Brain pericyte (primary cell): ENCODE measurements around the gene LCN10.
"Not testable (repeated sequence)": the region's sequence is repeated elsewhere in the genome, so short reads cannot be mapped to it uniquely, and the experiment has no call there.

Source experiments
- DNase-seq: peaks from one replicate; pipeline ENCODE4 v3.0.0-alpha.2; 2012; ENCODE audit warnings: low read depth, low spot score

The LCN10 gene

DNA sequence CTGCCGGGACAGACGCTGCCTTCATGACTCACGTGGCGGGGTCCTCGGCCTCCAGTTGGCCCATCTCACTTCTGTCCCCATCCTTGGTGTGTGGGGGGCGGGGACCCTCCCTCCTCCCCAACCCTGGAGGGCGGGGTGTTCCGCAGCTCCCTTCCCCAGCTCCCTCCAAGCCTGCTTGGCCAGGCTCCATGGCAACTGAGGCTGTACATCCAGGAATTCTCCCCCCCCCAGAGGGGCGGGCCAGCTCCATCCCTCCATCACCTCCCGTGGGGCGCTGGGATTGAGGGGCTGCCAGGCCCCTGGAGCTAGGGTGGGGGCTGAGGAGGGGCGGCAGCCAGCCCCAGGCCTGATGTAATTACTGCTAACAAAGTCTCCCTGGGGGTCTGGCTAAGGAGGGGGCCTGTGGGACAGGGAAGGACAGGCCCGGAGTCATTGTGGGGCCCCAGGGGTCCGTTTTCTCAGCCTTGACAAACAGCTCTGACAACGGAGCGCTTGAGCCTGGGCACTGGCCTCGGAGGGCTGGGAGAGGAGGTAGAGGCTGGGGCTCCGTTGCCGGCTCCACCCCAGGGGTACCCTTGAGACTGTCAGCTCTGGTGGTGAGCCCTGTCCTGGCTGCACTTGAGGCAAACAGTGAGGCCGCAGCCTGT lies 22.4 kb downstream of the LCN10 start:
- no peak for DNase-seq

DNA sequence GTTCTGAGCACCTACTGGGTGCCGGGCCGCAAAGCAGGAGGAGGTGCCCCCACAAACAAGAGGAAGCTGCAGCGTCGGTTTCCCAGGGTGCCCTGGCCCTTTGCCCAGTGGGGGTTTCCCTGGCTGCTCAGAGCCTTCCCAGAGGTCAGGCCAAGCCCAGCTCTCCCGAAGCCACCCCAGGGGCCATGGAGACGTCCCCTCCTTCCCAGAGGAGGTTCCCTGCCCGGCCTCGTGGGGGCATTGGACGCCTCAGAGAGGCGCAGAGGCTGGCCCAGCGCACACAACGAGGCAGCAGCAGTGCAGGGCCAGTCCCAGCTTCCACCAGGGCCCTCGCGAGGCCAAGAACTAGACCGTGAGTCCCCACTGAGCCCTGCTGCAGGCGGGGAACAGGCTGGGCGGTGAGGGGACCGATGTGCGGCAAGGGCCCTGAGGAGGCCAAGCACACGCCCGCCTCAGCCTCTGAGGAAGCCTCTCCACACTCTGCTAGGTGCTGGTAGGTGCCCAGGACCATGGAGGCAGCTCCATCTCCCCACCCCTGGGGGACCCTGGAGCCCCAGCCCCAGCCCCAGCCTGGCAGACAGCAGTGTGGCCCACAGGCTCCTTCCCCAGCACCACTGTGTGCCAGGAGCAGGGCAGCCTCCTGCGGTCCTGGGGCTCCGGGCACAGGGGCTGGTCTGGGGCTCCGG lies 23.4 kb downstream of the LCN10 start:
- no peak for DNase-seq

DNA sequence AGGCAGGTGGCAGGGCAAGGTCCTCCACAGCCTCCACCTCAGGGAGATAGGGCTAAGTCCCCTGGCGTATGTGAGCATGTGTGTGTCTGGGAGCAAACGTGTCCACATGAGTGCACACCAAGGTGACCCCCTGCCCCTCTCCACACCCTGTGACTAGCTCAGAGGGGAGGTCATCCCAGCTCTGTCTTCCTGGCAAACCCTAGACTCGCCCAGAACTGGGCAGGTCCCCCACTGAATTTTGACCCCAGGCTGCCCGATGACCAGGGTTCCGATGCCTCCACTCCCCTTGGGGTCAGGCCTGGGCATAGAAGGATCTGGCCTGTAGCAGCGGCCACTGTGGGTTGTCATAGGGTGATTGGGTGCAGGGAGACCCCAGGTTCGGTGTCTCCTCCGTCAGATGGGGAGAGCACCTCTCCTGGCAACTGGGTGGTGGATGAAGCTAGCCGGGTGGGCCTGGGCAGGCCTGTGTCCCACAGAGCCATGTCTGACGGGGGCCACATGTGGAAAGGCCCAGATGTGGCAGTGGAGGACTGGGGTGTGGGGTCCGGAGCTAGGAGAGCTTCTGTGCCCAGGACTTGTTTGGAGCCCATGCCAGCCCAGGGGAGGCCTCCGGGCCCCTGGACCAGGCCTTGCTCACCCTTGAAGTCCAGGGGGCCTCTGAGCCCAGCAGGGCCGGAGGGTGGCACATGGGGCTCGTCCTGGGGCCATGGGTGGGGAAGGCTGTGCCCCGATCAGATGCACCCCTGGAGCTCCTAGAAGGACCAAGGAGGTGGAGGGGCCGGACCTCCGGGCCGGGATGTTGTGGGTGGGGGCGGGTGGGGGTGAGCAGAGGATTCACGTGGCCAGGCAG lies 24.2 kb downstream of the LCN10 start:
- DNase-seq = no peak

DNA sequence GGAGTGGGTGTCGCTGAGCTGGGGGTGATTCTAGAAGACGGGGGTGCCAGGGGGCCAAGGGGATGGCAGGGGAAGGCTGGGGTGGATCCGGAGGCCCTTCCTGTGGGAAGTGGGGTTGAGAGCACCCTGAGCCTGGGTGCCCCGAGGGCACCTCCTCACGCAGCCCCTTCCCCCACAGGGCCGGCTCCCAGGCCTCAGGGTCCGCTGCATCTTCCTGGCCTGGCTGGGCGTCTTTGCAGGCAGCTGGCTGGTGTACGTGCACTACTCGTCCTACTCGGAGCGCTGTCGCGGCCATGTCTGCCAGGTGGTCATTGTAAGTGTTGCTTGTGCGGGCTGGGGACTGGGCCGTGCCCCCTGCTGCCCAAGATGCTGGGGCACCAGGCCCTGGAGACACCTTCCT lies 25.3 kb downstream of the LCN10 start:
- no peak for DNase-seq

DNA sequence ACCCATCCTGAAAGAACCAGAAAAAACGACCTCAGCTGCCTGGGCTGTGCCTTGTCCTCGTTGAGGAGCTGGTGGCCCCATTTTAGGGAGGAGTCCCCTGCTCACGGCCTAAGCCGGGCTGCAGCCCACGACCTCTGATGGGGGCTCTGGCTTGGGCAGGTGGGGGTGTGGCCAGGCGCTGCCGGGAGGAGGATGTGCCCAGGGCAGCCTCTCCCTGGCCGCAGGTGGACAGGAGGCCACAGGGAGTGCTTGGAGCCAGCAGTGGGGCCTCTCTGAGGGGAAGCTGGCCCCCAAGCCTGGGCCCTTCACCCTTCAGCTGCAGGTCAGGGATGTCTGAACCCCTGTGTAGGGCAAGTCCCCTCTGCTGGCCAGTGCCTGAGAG lies 27.9 kb downstream of the LCN10 start:
- no peak for DNase-seq

DNA sequence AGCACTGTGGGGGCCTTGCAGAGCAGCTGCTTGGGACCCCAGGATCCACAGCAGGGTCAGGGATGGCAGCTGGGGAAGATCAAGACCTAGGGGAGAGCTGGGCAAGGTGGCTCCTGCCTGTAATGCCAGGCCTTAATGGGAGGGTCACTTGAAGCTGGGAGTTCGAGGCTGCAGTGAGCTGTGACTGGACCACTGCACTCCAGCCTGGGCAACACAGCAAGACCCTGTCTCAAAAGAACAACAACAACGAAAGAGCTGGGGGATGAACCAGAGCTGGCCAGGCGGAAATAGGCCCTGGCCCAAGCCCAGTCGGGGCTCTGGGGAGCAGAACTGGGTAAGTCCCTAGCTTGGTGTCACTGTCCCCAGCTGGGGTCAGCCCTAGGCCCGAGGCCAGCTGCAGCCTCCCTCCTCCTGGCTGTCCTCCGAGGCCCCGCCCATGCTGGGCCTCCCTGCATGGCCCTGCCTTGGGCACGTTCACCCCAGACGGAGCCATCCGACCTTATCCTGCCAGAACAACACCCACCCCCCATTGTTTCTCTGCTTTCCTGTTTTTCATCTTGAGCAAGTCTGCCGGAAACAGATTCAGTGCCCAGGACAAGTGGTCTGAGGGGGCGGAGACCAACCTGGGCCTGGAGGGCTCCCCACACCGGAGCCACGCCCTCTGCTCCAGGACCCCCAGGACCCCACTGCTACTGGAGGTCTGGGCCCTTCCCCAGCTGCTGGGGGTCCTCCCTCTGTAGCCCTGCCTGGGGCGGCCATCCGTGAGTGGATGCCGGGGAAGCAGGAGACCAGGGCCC lies 28.4 kb downstream of the LCN10 start:
- no peak for DNase-seq

DNA sequence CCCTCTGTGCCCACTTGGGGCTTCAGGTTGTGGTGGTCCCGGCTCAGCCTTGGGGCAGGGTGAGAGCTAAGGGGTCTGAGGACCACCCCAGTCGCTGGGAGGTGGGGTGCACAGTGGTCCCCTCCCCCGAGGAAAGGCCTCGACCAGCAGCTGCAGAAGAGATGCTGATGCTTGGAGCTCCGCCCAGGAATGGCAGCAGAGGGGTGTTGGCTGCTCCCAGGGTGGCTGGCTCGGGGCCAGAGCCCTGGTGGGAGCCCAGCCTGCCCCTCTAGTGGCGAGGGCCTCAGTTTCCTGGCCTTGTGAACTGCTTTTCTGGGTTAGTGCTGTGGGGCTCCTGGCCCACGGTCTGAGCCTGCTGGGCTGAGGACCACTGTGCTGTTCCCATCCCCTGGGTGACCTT lies 29.2 kb downstream of the LCN10 start:
- no peak for DNase-seq

DNA sequence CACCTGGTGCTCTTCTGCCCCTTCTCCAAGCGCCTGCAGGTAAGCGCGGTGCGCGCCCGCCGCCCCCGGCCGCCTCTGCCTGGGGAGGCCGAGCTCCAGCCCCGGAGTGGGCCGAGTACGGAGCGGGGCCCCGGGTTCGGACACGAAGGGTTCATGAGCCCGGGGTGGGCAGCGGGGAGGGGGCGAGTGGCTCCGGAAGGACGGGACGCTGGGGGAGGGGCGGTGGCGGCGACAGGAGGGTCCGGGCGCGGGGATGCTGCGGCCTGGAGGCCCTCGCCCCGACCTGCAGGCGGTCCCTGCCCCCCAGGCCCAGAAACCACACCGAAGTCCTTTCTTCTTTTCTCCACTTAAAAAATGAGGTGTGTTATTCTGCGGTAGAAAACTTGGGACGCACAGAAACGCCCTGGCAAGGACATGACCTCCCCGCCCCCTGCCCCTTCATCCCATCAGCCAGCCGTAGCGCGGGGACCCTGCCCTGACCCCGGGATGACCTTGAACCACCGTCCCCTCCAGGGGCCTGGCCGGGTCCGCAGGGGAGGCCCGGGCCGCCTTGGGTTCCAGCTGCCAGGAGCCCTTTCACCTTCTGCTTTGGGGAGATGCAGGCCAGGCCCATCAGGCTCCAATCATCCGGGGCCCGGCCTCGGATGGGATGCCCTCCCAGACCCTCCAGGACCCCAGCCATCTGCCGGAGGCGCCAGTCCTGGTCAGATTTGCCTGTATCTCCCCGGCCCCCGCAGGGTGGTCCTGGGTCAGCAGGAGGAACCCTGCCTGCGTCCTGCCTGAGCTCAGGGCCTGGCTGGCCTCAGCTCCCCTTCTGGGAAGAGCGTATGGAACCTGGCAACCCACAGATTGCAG lies 29.8 kb downstream of the LCN10 start:
- DNase-seq = no peak

DNA sequence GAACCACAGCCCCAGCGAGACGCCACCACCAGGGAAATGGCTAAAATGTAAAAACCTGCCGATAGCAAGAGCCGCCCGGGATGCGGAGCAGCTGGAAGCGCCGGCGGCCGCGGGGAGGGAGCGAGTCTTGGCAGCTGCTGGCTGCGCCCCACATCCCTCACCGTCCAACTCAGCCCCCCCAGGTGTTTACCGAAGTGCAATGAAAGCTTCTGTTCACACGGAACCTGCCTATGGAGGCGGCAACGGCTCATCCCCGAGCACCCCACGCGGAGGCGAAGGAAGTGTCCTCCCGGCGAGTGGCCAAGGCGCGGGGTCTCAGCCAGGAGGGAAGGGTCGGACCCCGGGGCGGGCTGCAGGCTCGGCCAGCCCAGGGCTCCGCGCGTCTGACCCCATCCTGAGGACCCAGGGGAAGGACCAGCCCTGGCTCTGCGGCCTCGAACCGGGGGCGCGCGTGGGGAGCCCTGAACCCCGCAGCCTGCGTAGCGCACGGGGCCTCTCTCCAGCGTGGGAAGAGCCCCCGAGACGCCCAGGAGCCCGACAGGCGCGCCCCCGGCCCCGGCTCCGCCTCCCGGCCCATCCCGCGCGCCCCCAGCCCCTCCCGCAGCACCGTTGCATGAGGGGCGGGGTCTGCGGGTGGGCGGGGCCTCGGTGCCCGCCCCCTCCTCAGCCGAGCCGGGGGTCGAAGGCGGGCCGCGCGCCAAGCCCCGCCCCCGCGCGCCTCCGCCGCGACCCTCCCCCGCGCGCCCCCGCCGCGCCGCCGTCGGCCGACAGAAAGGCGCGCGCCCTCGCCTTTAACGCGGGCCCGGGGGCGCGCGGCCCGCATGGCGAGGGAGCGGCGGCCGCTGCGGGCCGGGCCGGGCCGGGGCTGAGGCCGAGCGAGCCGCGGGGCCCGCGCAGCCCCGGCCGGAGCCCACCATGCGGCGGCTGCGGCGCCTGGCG lies 30.7 kb downstream of the LCN10 start, which contains the start of gene DIPK1B:
TSS of gene DIPK1B (plus strand) at position 822 of the 939 bp plus-strand sequence. CDS start at position 916, 94 bp downstream.
- DNase-seq = no peak

DNA sequence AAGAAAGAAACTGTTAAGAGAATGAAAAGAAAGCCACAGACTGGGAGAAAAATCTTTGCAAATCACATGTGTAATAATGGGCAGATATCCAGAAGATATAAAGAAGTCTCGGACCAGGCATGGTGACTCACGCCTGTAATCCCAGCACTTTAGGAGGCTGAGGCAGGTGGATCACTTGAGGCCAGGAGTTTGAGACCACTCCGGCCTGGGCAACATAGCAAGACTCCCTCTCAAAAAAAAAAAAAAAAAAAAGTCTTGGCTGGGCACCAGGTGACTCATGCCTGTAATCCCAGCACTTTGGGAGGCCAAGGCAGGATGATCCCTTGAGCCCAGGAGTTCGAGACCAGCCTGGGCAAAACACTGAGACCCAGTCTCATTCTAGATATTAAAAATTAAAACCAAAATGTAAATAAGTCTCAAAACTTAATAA lies 31.5 kb downstream of the LCN10 start:
- DNase-seq = not testable (repeated sequence)

DNA sequence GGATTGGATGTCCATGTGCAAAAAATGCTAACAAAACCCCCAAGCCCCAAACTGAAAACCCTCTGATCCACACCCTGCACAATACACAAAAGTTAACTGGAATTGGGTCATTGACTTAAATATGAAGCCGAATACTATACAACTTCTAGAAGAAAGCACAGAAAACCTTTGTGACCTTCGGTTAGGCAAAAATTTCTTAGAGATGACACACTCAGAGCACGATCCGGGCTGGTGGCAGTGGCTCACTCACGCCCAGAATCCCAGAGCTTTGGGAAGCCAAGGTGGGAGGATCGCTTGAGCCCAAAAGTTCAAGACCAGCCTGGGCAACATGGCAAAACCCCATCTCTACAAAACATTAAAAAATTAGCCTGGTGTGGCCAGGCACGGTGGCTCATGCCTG lies 32.2 kb downstream of the LCN10 start:
- no peak for DNase-seq

DNA sequence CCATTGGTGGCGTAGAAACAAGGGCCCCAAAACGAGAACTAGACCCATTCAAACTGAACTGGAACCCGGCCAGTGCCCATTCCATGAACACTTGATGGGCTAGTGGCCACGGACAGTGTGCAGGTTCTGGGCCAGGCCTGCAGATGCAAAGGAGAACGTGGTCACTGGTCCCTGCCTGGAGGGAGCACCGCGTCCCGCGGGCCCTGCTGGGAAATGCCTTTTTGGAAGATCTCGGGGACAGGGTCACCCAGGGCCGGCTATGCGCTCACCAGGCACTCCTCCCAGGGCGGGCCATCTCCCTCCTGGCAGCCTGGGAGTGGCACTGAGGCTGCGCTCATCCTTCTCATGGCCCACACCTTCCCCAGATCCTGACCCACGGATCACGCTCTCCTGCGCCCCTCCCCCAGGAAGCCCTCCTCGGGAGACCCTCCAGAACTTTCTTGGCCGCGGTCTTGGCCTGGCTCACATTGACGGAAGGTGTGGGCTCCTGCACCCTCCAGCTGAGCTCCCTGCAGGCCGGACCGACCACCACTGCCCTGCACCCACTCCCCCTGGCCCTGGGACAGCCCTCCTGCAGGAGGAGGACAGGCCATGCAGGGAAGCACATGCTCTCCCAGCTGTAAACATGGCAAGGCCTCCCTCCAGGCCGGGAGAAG lies 33.2 kb downstream of the LCN10 start:
- DNase-seq = no peak

DNA sequence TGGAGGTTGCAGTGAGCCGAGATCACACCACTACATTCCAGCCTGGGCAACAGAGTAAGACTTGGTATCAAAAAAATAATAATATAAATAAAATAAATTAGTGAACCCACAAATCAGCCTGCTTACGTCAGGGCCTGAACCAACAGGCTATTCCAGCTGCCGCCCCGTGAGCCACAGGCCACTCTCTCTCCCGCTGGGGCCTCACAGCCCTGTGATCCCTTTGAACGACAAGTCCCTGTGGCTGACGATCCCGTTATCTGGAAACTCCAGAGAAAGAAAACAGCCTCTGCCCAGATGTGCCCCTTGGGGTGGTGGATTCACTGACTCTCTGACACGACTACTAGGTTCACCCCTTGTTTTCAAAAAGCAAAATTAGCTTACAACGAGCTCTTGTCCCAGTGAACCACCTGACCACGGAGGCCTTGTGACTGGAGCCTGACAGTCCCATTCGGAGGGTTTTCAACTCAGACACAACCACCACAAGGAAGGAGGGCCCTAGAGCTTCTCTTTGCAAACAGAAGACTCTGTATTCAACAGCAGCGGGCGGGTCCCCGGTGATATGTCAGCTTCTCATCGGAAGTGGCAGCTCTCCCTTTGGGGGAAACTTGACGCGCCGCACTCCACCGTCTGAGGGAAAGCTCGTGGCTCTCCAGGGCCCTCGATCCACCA lies 34.8 kb downstream of the LCN10 start:
- DNase-seq = no peak

DNA sequence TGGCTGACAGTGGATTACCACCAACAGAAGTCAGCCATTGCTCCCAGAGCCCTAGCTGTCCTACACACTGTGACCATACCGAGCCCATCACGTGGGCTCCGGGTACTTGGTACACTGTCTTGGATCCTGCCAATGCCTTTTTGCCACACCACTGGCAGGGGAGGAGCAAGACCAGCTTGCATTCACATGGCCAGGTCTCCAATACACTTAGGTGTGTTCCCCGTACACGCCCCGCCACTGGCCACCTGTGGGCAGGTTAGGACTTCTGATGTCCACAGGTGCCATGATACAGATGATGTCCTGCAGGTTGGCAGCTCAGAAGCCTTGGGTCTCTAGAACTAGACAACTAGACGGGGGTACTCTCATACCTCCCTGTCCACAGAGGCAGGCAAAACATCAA lies 35.7 kb downstream of the LCN10 start:
- no peak for DNase-seq

DNA sequence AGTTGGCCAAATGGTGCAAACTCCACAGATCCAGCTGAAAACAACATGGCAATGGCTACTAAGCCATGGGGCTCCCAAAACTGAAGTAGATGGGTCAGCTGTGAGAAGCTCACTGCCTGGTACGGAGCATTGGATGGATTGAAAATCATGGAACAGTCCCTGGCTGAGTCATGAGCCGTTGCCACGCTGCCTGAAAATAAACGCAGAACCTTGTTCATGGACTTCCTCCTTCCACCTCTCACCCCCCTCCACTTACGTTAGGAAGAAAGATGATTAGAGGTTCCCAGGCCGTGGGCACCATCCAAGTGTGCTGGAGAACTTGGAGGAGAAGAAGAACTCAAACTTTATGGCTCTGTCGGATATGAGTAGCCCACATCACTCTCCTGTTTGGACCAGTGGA lies 37.2 kb downstream of the LCN10 start:
- DNase-seq = no peak

DNA sequence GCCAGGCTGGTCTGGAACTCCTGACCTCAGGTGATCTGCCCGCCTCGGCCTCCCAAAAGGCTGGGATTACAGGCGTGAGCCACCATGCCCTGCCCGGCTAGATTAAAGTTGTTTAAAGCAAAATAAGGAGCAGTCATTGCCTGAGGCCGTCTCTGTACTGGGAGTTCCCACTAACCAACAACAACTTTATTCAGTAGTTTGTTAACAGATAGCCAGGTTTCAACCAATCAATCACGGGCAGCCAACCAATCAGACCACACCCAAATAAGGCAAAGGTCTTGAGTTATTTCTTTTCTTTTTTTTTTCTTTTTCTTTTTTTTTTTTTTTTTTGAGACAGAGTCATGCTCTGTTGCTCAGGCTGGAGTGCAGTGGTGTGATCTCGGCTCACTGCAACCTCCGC lies 38.0 kb downstream of the LCN10 start:
- not testable (repeated sequence) for DNase-seq

DNA sequence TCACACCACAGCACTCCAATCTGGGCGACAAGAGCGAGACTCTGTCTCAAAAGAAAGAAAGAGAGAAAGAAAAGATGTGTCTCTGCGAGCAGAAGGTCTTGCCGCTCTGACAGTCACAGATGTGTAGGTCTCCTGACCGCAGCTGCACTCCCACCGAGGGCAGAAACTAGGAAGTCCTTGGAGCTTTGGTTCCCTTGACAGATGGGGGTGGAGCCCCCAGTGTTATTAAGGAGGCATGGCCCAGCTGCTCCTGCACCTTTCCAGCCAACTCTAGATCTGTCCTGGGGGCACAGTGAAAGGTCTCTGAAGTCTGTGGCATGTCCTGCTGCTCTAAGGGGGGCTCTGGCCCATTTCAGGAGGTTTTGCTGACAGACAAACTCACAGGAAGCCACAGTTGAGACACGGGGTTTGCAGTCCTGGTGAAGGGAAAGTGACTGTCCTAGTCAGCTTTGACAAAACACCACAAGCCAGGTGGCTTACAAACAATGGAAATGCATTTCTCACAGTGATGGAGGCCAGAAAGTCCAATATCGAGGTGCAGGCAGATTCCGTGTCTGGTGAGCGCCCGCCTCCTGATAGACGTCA lies 39.4 kb downstream of the LCN10 start:
- no peak for DNase-seq

DNA sequence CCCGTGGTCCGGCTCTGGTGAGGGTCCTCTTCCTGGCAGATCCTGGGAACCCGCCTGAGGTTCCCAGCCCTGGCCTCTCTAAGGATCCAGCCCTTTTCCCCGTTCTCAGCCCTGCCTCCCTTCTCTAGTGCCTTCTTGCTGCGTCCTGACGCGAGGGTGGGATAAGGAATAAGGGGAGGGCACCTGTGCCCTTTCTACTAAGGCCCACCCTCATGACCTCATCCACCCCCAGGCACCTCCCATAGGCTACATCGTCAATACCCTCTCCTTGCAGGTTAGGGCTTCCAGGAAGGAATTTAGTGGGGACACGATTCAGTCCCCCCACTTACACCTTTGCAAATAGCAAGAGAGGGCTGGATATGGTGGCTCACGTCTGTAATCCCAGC lies 41.1 kb downstream of the LCN10 start:
- DNase-seq = no peak
